ENCODE data around the gene FKBP1B.
"Not testable (repeated sequence)": the region's sequence is repeated elsewhere in the genome, so short reads cannot be mapped to it uniquely, and the experiment has no call there.

Gene FKBP1B

GRCh38 chr2:24022975-24023575 is 26.5 kb upstream of the FKBP1B start:
- DNase-seq: no peak

- no peak for DNase-seq
Observed at GRCh38 chr2:24024018-24024417, 25.5 kb upstream of the FKBP1B start.

GRCh38 chr2:24024996-24025663 is 24.4 kb upstream of the FKBP1B start:
- no peak for DNase-seq

- no peak for DNase-seq
Observed at GRCh38 chr2:24026233-24026632, 23.3 kb upstream of the FKBP1B start.

GRCh38 chr2:24038786-24039499 is 10.6 kb upstream of the FKBP1B start:
- DNase-seq: no peak

GRCh38 chr2:24040511-24040910 is 9.0 kb upstream of the FKBP1B start:
- no peak for DNase-seq

- DNase-seq: not testable (repeated sequence)
Observed at GRCh38 chr2:24043133-24043532, 6.4 kb upstream of the FKBP1B start.

- no peak for DNase-seq
Observed at GRCh38 chr2:24045511-24046508, 3.7 kb upstream of the FKBP1B start.

- no peak for DNase-seq
Observed at GRCh38 chr2:24046599-24046929, 3.0 kb upstream of the FKBP1B start.

GRCh38 chr2:24046930-24047702 is 2.4 kb upstream of the FKBP1B start, which contains the start of gene WDCP:
WDCP (minus strand) TSS chr2:24047391; CDS start chr2:24039494, 7,897 bp downstream.
- peak; percentile 100 for DNase-seq

- no peak for DNase-seq
Observed at GRCh38 chr2:24047703-24048033, 1.9 kb upstream of the FKBP1B start.

- peak; percentile 51 for DNase-seq
Observed at GRCh38 chr2:24048769-24049484, 614 bp upstream of the FKBP1B start.

GRCh38 chr2:24050041-24050979 is 769 bp downstream of the FKBP1B start:
- DNase-seq: peak; percentile 39

GRCh38 chr2:24051833-24052232 is 2.3 kb downstream of the FKBP1B start:
- DNase-seq: no peak

GRCh38 chr2:24052951-24053350 is 3.4 kb downstream of the FKBP1B start:
- DNase-seq: no peak

GRCh38 chr2:24054366-24055010 is 4.9 kb downstream of the FKBP1B start:
- peak; percentile 61 for DNase-seq

- DNase-seq: no peak
Observed at GRCh38 chr2:24055750-24056149, 6.2 kb downstream of the FKBP1B start.

GRCh38 chr2:24058564-24059271 is 9.2 kb downstream of the FKBP1B start:
- no peak for DNase-seq

GRCh38 chr2:24065341-24065740 is 15.8 kb downstream of the FKBP1B start:
- DNase-seq: no peak

Data from hematopoietic multipotent progenitor cell treated with erythropoietin and hydrocortisone succinate and interleukin-3 and kit ligand, for 4 days (in vitro differentiated cells).